ENCODE data around the gene MAMSTR.

- no peak for TF ChIP-seq CTCF (IDR thresholded peaks at IDR 0.05; ENCODE audit: low read depth, low read length, poor library complexity, severe bottlenecking)
- TF ChIP-seq EZH2phosphoT487 (IDR thresholded peaks at IDR 0.05; ENCODE audit: borderline replicate concordance, low read length) = no peak
These were observed 43.0 kb downstream of the MAMSTR start for GRCh38 chr19:48676487-48676886.

All from DOHH2 (cell line).